Ectodermal cell (in vitro differentiated cells): ENCODE results near the gene BRPF1. TPM values are rescaled to one million over a fixed set of nuclear protein-coding genes. Genes with fewer than 3 reads are reported as not detected.
A peak's percentile ranks its signal among the peaks of the same experiment; 100 is the strongest.

ENCODE experiments used
- H3K27ac ChIP-seq: 2 replicates; pipeline ENCODE4 v1.7.0; 2013; ENCODE audit warnings: mild to moderate bottlenecking, low read depth, low read length; ENCODE audit not compliant: insufficient read depth, poor library complexity, severe bottlenecking
- H3K27me3 ChIP-seq: 2 replicates; pipeline ENCODE4 v1.7.0; 2013; ENCODE audit warnings: mild to moderate bottlenecking, low read length; ENCODE audit not compliant: insufficient read depth, control insufficient read depth, poor library complexity, severe bottlenecking
- H3K36me3 ChIP-seq: one replicate; pipeline ENCODE4 v1.7.0; 2013; ENCODE audit warnings: low read length; ENCODE audit not compliant: control insufficient read depth, insufficient read depth
- H3K4me1 ChIP-seq: one replicate; pipeline ENCODE4 v1.7.0; 2013; ENCODE audit warnings: low read length; ENCODE audit not compliant: control insufficient read depth, insufficient read depth
- H3K4me3 ChIP-seq: 2 replicates; pipeline ENCODE4 v1.7.0; 2013; ENCODE audit warnings: low read depth, low read length, control low read depth; ENCODE audit not compliant: insufficient read depth
- H3K9me3 ChIP-seq: 2 replicates; pipeline ENCODE4 v1.7.0; 2013; ENCODE audit warnings: mild to moderate bottlenecking, low read length, moderate library complexity; ENCODE audit not compliant: control insufficient read depth
- WGBS, 2 experiments: methylation state at CpG; one replicate each; pipeline ENCODE4 v1.1.7; 2013; ENCODE audit warnings: missing lambda C conversion rate in 2 of 2; 5-methylcytosine and 5-hydroxymethylcytosine counted together
- polyA plus RNA-seq, 4 experiments: library from polyadenylated mRNA; stranded (reverse); fragments of 50-300 nt; gene quantifications; one replicate each; pipeline ENCODE4 v1.2.3, GENCODE V29; 2013

The BRPF1 gene, protein sequence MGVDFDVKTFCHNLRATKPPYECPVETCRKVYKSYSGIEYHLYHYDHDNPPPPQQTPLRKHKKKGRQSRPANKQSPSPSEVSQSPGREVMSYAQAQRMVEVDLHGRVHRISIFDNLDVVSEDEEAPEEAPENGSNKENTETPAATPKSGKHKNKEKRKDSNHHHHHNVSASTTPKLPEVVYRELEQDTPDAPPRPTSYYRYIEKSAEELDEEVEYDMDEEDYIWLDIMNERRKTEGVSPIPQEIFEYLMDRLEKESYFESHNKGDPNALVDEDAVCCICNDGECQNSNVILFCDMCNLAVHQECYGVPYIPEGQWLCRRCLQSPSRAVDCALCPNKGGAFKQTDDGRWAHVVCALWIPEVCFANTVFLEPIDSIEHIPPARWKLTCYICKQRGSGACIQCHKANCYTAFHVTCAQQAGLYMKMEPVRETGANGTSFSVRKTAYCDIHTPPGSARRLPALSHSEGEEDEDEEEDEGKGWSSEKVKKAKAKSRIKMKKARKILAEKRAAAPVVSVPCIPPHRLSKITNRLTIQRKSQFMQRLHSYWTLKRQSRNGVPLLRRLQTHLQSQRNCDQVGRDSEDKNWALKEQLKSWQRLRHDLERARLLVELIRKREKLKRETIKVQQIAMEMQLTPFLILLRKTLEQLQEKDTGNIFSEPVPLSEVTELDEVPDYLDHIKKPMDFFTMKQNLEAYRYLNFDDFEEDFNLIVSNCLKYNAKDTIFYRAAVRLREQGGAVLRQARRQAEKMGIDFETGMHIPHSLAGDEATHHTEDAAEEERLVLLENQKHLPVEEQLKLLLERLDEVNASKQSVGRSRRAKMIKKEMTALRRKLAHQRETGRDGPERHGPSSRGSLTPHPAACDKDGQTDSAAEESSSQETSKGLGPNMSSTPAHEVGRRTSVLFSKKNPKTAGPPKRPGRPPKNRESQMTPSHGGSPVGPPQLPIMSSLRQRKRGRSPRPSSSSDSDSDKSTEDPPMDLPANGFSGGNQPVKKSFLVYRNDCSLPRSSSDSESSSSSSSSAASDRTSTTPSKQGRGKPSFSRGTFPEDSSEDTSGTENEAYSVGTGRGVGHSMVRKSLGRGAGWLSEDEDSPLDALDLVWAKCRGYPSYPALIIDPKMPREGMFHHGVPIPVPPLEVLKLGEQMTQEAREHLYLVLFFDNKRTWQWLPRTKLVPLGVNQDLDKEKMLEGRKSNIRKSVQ (N-terminal part only)
- 18.3 TPM for polyA plus RNA-seq (2013, experiment 1 of 4)
- 22.2 TPM for polyA plus RNA-seq (2013, experiment 2 of 4)
- polyA plus RNA-seq (2013, experiment 3 of 4), result 16.7 TPM
- polyA plus RNA-seq (2013, experiment 4 of 4), result 19.1 TPM

GRCh38 chr3:9731206-9732079, at the start of gene BRPF1:
Gene BRPF1 (plus strand): TSS chr3:9731735. CDS start chr3:9734141, 2,406 bp downstream.
- peak within 1 kb of the TSS; percentile 94 for H3K4me3 ChIP-seq
- no peaks in the 10 kb centered on the region for H3K9me3 ChIP-seq
- WGBS, 2 experiments, result 0% methylated on average over 88 of the region's 88 CpGs
- peaks cover 12% of the 10 kb centered on the region for H3K36me3 ChIP-seq
- peaks cover 9% of the 10 kb centered on the region for H3K4me1 ChIP-seq
- peak within 1 kb of the TSS; percentile 98 for H3K27ac ChIP-seq
- H3K27me3 ChIP-seq, result no peaks in the 10 kb centered on the region

- Histone ChIP-seq H3K27ac (no peak overlapping the region), H3K36me3 (peaks cover 26% of the 10 kb centered on the region), H3K9me3 (no peaks in the 10 kb centered on the region), H3K27me3 (no peaks in the 10 kb centered on the region), H3K4me1 (no peaks in the 10 kb centered on the region), H3K4me3 (no peak overlapping the region)
- 93 to 94% methylated on average over 6 of the region's 6 CpGs for WGBS, 2 experiments
Measured at GRCh38 chr3:9682096-9682495, 49.4 kb upstream of the BRPF1 start.

GRCh38 chr3:9683426-9683825, 48.1 kb upstream of the BRPF1 start:
- Histone ChIP-seq H3K4me1 (no peaks in the 10 kb centered on the region), H3K4me3 (no peak overlapping the region), H3K27me3 (no peaks in the 10 kb centered on the region), H3K27ac (no peak overlapping the region), H3K36me3 (peaks cover 31% of the 10 kb centered on the region), H3K9me3 (no peaks in the 10 kb centered on the region)
- 95 to 98% methylated on average over 3 of the region's 3 CpGs for WGBS, 2 experiments

GRCh38 chr3:9685216-9686049, 46.1 kb upstream of the BRPF1 start:
- no peak overlapping the region for H3K4me3 ChIP-seq
- no peaks in the 10 kb centered on the region for H3K27me3 ChIP-seq
- 93% methylated on average over 18 of the region's 18 CpGs for WGBS, 2 experiments
- H3K4me1 ChIP-seq, result no peaks in the 10 kb centered on the region
- H3K27ac ChIP-seq, result no peak overlapping the region
- H3K36me3 ChIP-seq, result peaks cover 41% of the 10 kb centered on the region
- no peaks in the 10 kb centered on the region for H3K9me3 ChIP-seq

GRCh38 chr3:9686050-9686550, 45.4 kb upstream of the BRPF1 start:
- Histone ChIP-seq H3K9me3 (no peaks in the 10 kb centered on the region), H3K36me3 (peaks cover 41% of the 10 kb centered on the region), H3K4me3 (no peak overlapping the region), H3K27ac (no peak overlapping the region), H3K4me1 (no peaks in the 10 kb centered on the region), H3K27me3 (no peaks in the 10 kb centered on the region)
- WGBS, 2 experiments, result 93 to 94% methylated on average over 9 of the region's 9 CpGs

GRCh38 chr3:9686703-9687102, 44.8 kb upstream of the BRPF1 start:
- Histone ChIP-seq H3K4me1 (no peaks in the 10 kb centered on the region), H3K27ac (no peak overlapping the region), H3K27me3 (no peaks in the 10 kb centered on the region), H3K36me3 (peaks cover 37% of the 10 kb centered on the region), H3K4me3 (no peak overlapping the region), H3K9me3 (no peaks in the 10 kb centered on the region)
- WGBS, 2 experiments, result 93 to 94% methylated on average over 3 of the region's 3 CpGs

GRCh38 chr3:9687514-9687913, 44.0 kb upstream of the BRPF1 start:
- H3K27ac ChIP-seq, result no peak overlapping the region
- 94 to 95% methylated on average over 7 of the region's 7 CpGs for WGBS, 2 experiments
- H3K36me3 ChIP-seq, result peaks cover 37% of the 10 kb centered on the region
- no peaks in the 10 kb centered on the region for H3K4me1 ChIP-seq
- H3K4me3 ChIP-seq, result no peak overlapping the region
- H3K9me3 ChIP-seq, result no peaks in the 10 kb centered on the region
- H3K27me3 ChIP-seq, result no peaks in the 10 kb centered on the region

DNA sequence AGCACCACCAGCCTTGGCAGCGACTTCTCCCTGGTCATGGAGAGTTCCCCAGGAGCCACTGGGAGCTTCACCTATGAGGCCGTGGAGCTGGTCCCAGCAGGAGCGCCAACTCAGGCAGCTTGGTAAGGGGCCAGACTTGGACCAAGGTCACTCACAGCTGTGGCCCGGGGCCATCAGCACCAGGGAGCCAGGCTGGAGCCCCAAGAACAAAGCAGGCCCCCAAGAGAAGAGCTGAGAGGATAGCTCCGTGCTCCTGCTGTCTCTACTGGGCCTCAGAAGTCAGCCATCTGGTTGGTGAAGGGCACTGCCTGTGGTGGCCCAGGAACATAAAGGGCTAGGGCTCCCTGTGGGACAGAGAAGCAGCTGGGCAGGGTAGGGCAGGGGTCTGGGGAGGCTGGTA, 42.6 kb upstream of the BRPF1 start:
- H3K4me1 ChIP-seq, result no peaks in the 10 kb centered on the region
- no peaks in the 10 kb centered on the region for H3K9me3 ChIP-seq
- peaks cover 36% of the 10 kb centered on the region for H3K36me3 ChIP-seq
- no peak overlapping the region for H3K27ac ChIP-seq
- no peak overlapping the region for H3K4me3 ChIP-seq
- H3K27me3 ChIP-seq, result no peaks in the 10 kb centered on the region
- WGBS, 2 experiments, result 94 to 95% methylated on average over 5 of the region's 5 CpGs
